Smooth muscle cell (in vitro differentiated cells): ENCODE data around the gene SLC49A4. TPM values are rescaled to one million over a fixed set of nuclear protein-coding genes. Genes with fewer than 3 reads are reported as not detected.

Source experiments
- DNase-seq: peaks from one replicate; lab custom pipeline; 2025; ENCODE audit not compliant: unreplicated experiment; lab: John Stamatoyannopoulos, UW
- H2AFZ ChIP-seq: fragments of 200-600 bp; sonication (generic); 2 replicates; pipeline ENCODE4 v1.6.0; 2016; ENCODE audit warnings: antibody characterized with exemption, low read depth, mild to moderate bottlenecking
- H3F3A ChIP-seq: fragments of 200-600 bp; sonication (generic); 2 replicates; pipeline ENCODE4 v1.6.0; 2017; ENCODE audit warnings: antibody characterized with exemption, low read depth
- H3K27ac ChIP-seq: fragments of 200-600 bp; sonication (generic); 2 replicates; pipeline ENCODE4 v1.5.1; 2016; ENCODE audit warnings: low read depth, mild to moderate bottlenecking
- H3K27me3 ChIP-seq: fragments of 200-600 bp; sonication (generic); 2 replicates; pipeline ENCODE4 v1.6.1; 2016; ENCODE audit warnings: low read depth, mild to moderate bottlenecking
- H3K36me3 ChIP-seq: fragments of 200-600 bp; sonication (generic); 2 replicates; pipeline ENCODE4 v1.5.1; 2016; ENCODE audit warnings: low read depth
- H3K4me1 ChIP-seq: fragments of 200-600 bp; sonication (generic); 2 replicates; pipeline ENCODE4 v1.5.1; 2016; ENCODE audit warnings: low read depth
- H3K4me2 ChIP-seq: fragments of 200-600 bp; sonication (generic); 2 replicates; pipeline ENCODE4 v1.6.0; 2016; ENCODE audit warnings: mild to moderate bottlenecking
- H3K4me3 ChIP-seq: fragments of 200-600 bp; sonication (generic); 2 replicates; pipeline ENCODE4 v1.5.1; 2016; ENCODE audit warnings: mild to moderate bottlenecking
- H3K79me2 ChIP-seq: fragments of 200-600 bp; sonication (generic); 2 replicates; pipeline ENCODE4 v1.6.0; 2016; ENCODE audit warnings: low read depth, mild to moderate bottlenecking
- H3K9ac ChIP-seq: fragments of 200-600 bp; sonication (generic); 2 replicates; pipeline ENCODE4 v1.6.0; 2016; ENCODE audit warnings: low read depth
- H3K9me3 ChIP-seq: fragments of 200-600 bp; sonication (generic); replicated peaks from 2 replicates; pipeline ENCODE4 v1.5.1; 2016; ENCODE audit warnings: low read depth
- H4K20me1 ChIP-seq: fragments of 200-600 bp; sonication (generic); 2 replicates; pipeline ENCODE4 v1.6.0; 2016; ENCODE audit warnings: low read depth
- CTCF ChIP-seq: fragments of 200-600 bp; sonication (generic); IDR thresholded peaks from 2 replicates; pipeline ENCODE4 v1.5.1; 2017; ENCODE audit warnings: borderline replicate concordance, mild to moderate bottlenecking, antibody characterized with exemption; ENCODE audit not compliant: insufficient read depth, poor library complexity, severe bottlenecking
- WGBS: methylation state at CpG from one replicate; pipeline ENCODE4 v1.1.7; 2016; ENCODE audit warnings: low lambda C conversion rate; 5-methylcytosine and 5-hydroxymethylcytosine counted together
- polyA plus RNA-seq: library from polyadenylated mRNA; unstranded; fragments of >200 nt; fragmentation: Nextera tagmentation; extraction: Ambion mirVana; gene quantifications from 2 replicates; pipeline ENCODE4 v1.2.1, GENCODE V29; 2016
- total RNA-seq: library from RNA; depleted of rRNA; stranded (reverse); fragments of >200 nt; gene quantifications from 2 replicates; pipeline ENCODE4 v1.2.3, GENCODE V29; 2014

SLC49A4 gene
- total and polyA plus RNA-seq, 2 experiments from 2014 or later = 7.8 to 19.5 TPM

- peaks cover 17% of the 10 kb centered on the region for H3K4me1 ChIP-seq
- peak within 1 kb of the TSS; percentile 79 for H3K27ac ChIP-seq
- peak within 1 kb of the TSS; percentile 73 for H3K9ac ChIP-seq
- peak within 1 kb of the TSS; percentile 95 for H3K4me3 ChIP-seq
- peaks cover 5% of the 10 kb centered on the region for H4K20me1 ChIP-seq
- H3K36me3 ChIP-seq = no peaks in the 10 kb centered on the region
- no peak for TF ChIP-seq CTCF
- H2AFZ ChIP-seq = peak within 1 kb of the TSS; percentile 88
- under 1% methylated on average over 46 of the region's 46 CpGs for WGBS
- no peaks in the 10 kb centered on the region for H3K27me3 ChIP-seq
- H3F3A ChIP-seq = no peaks in the 10 kb centered on the region
- no peaks in the 10 kb centered on the region for H3K9me3 ChIP-seq
- DNase-seq = no peak
- H3K79me2 ChIP-seq = peaks cover 17% of the 10 kb centered on the region
- peak within 1 kb of the TSS; percentile 85 for H3K4me2 ChIP-seq
Observed at GRCh38 chr3:122793568-122794416, 1.1 kb upstream of the SLC49A4 start, which contains the start of gene HSPBAP1. HSPBAP1 (minus strand) TSS chr3:122793831; CDS start chr3:122793680, 151 bp downstream.

GRCh38 chr3:122794483-122794778, 438 bp upstream of the SLC49A4 start:
- no peak for DNase-seq
- peak overlapping the region; percentile 85 for H3K4me2 ChIP-seq
- H3K27ac ChIP-seq = peak overlapping the region; percentile 79
- H3K79me2 ChIP-seq = peaks cover 17% of the 10 kb centered on the region
- 2% methylated on average over 6 of the region's 6 CpGs for WGBS
- peak overlapping the region; percentile 95 for H3K4me3 ChIP-seq
- TF ChIP-seq CTCF = no peak
- H2AFZ ChIP-seq = peak overlapping the region; percentile 88
- H3K4me1 ChIP-seq = peaks cover 17% of the 10 kb centered on the region
- peak overlapping the region; percentile 73 for H3K9ac ChIP-seq
- H3K36me3 ChIP-seq = no peaks in the 10 kb centered on the region
- no peaks in the 10 kb centered on the region for H3K9me3 ChIP-seq
- peaks cover 12% of the 10 kb centered on the region for H4K20me1 ChIP-seq
- H3K27me3 ChIP-seq = no peaks in the 10 kb centered on the region
- H3F3A ChIP-seq = no peaks in the 10 kb centered on the region

- WGBS = 40% methylated on average over 11 of the region's 11 CpGs
- Histone ChIP-seq H3K4me3 (peak overlapping the region; percentile 95), H3K79me2 (peaks cover 19% of the 10 kb centered on the region), H3K27ac (peak overlapping the region; percentile 79), H3K4me1 (peaks cover 17% of the 10 kb centered on the region), H4K20me1 (peaks cover 14% of the 10 kb centered on the region), H3K27me3 (no peaks in the 10 kb centered on the region), H3K4me2 (peak overlapping the region; percentile 85), H3K9ac (peak overlapping the region; percentile 73), H2AFZ (peak overlapping the region; percentile 88), H3F3A (no peaks in the 10 kb centered on the region), H3K9me3 (no peaks in the 10 kb centered on the region), H3K36me3 (no peaks in the 10 kb centered on the region)
- no peak for TF ChIP-seq CTCF
- no peak for DNase-seq
Observed at GRCh38 chr3:122795674-122796195, 866 bp downstream of the SLC49A4 start.
